K562 (cell line): ENCODE data around the gene FAM161B. TPM values are rescaled to one million over a fixed set of nuclear protein-coding genes. Genes with fewer than 3 reads are reported as not detected.

ENCODE experiments used
- ARID3B ChIP-seq: fragments of 250-450 bp; sonication (Bioruptor Pico); IDR thresholded peaks from 2 replicates; pipeline ENCODE4 v1.4.0; 2020; ENCODE audit warnings: borderline replicate concordance
- ATF6 ChIP-seq: sonication (generic); formaldehyde crosslinking; IDR thresholded peaks from 2 replicates; pipeline ENCODE4 v1.4.0; 2020; ENCODE audit warnings: mild to moderate bottlenecking, missing genetic modification reagents
- MCM7 ChIP-seq, 2 experiments: fragments of 450-650 bp; IDR thresholded peaks; 2 replicates each; pipeline ENCODE4 v1.6.1; 2016 to 2018
- MYC ChIP-seq, 2 experiments: fragments of 250-450 bp in 1 of 2; sonication (Bioruptor Pico) in 1 of 2; IDR thresholded peaks; 2 replicates each; pipeline versions ENCODE4 v1.5.1 to v1.6.1; 2012 to 2021; ENCODE audit warnings: low read depth in 2 of 2, borderline replicate concordance in 1 of 2, improper control_type of control experiment in 1 of 2, low read length in 1 of 2, mild to moderate bottlenecking in 1 of 2, moderate library complexity in 1 of 2
- NUFIP1 ChIP-seq: fragments of 450-650 bp; IDR thresholded peaks from 2 replicates; pipeline ENCODE4 v1.6.1; 2018; ENCODE audit not compliant: partially characterized antibody
- RBFOX2 ChIP-seq: fragments of 200-400 bp; formaldehyde crosslinking; IDR thresholded peaks from 2 replicates; pipeline ENCODE4 v1.6.1; 2017; ENCODE audit warnings: low read depth, mild to moderate bottlenecking, low read length, moderate library complexity
- THAP12 ChIP-seq: fragments of 250-450 bp; sonication (Bioruptor Pico); IDR thresholded peaks from 2 replicates; pipeline ENCODE4 v1.9.0; 2021; ENCODE audit warnings: mild to moderate bottlenecking, inconsistent platforms
- ZC3H8 ChIP-seq: fragments of 450-650 bp; IDR thresholded peaks from 2 replicates; pipeline ENCODE4 v1.6.1; 2017
- ZKSCAN8 ChIP-seq: fragments of 200-800 bp; sonication (Bioruptor generic); IDR thresholded peaks from 2 replicates; pipeline ENCODE4 v1.6.1; 2016; ENCODE audit warnings: missing genetic modification characterization, missing compliant biosample characterization
- ZNF239 ChIP-seq: fragments of 250-450 bp; sonication (Bioruptor Pico); IDR thresholded peaks from 2 replicates; pipeline ENCODE4 v1.4.0; 2020; ENCODE audit warnings: mild to moderate bottlenecking
- ZNF274 ChIP-seq: IDR thresholded peaks from 2 replicates; pipeline ENCODE4 v1.6.1; 2011; ENCODE audit warnings: low read depth, mild to moderate bottlenecking, low read length, moderate library complexity, borderline replicate concordance
- ZNF717 ChIP-seq: fragments of 250-450 bp; sonication (Bioruptor Pico); IDR thresholded peaks from 2 replicates; pipeline ENCODE4 v1.5.0; 2021
- polyA plus RNA-seq, 8 experiments: library from polyadenylated mRNA; depleted of rRNA in 4 of 8; stranded (reverse) in 5 of 8; unstranded in 3 of 8; fragments of >200 nt; fragmentation: Nextera tagmentation in 2 of 8; fragmentation: Illumina TruSeq in 1 of 8; extraction: Ambion mirVana in 2 of 8; extraction: Trizol in 1 of 8; gene quantifications; 2 replicates each; pipeline versions ENCODE4 v1.2.1 to v1.2.3, GENCODE V29; 2011 to 2014; ENCODE audit warnings: inconsistent platforms in 1 of 8, missing spikeins in 1 of 8
- total RNA-seq, 7 experiments: library from RNA; depleted of rRNA in 6 of 7; stranded (reverse); fragments of >200 nt in 6 of 7; fragmentation: Illumina TruSeq in 2 of 7; extraction: Trizol in 2 of 7; gene quantifications; 2 replicates each; pipeline versions ENCODE4 v1.2.1 to v1.2.3, GENCODE V29; 2011 to 2021; ENCODE audit warnings: low replicate concordance in 1 of 7
- TF ChIP-seq, protein P1 (sequence below): fragments of 250-450 bp; sonication (Bioruptor Pico); IDR thresholded peaks from 2 replicates; pipeline ENCODE4 v1.5.0; 2020; ENCODE audit warnings: mild to moderate bottlenecking, borderline replicate concordance
- TF ChIP-seq, protein P2 (sequence below), 3 experiments: fragments of 200-800 bp in 1 of 3; fragments of 250-450 bp in 1 of 3; fragments of 450-650 bp in 1 of 3; sonication (Bioruptor Pico) in 1 of 3; sonication (Bioruptor generic) in 1 of 3; formaldehyde crosslinking in 1 of 3; IDR thresholded peaks; 2 replicates each; pipeline versions ENCODE4 v1.6.1 to v1.8.0; 2016 to 2022; ENCODE audit warnings: mild to moderate bottlenecking in 2 of 3, missing genetic modification characterization in 2 of 3, missing compliant biosample characterization in 1 of 3, moderate library complexity in 1 of 3

FAM161B gene
- total and polyA plus RNA-seq, 9 of the 15 experiments (the other 6 are each of a cell fraction or from before 2014, with no cell fraction given), result 0.15 to 1.3 (median 0.84) TPM

- TF ChIP-seq ARID3B (CRISPR knock-in tag) (no peak), MCM7 (IDR thresholded peaks at IDR 0.05) (no peak), ZNF239 (CRISPR knock-in tag) (no peak), MYC (IDR thresholded peaks at IDR 0.05; ENCODE audit: low read depth, low read length) (peak; percentile 83), MYC (CRISPR knock-in tag; IDR thresholded peaks at IDR 0.05; ENCODE audit: borderline replicate concordance, low read depth) (no peak), RBFOX2 (peak; percentile 93), NUFIP1 (no peak), ZNF717 (no peak), ZC3H8 (no peak), ZNF274 (no peak), THAP12 (peak; percentile 27; the same call in 1 of the 2 replicates), ZKSCAN8 (no peak), ATF6 (CRISPR knock-in tag) (0 out of 2 replicates have a peak, but pooled peaks have one; percentile 46)
- TF ChIP-seq, protein P1, sequence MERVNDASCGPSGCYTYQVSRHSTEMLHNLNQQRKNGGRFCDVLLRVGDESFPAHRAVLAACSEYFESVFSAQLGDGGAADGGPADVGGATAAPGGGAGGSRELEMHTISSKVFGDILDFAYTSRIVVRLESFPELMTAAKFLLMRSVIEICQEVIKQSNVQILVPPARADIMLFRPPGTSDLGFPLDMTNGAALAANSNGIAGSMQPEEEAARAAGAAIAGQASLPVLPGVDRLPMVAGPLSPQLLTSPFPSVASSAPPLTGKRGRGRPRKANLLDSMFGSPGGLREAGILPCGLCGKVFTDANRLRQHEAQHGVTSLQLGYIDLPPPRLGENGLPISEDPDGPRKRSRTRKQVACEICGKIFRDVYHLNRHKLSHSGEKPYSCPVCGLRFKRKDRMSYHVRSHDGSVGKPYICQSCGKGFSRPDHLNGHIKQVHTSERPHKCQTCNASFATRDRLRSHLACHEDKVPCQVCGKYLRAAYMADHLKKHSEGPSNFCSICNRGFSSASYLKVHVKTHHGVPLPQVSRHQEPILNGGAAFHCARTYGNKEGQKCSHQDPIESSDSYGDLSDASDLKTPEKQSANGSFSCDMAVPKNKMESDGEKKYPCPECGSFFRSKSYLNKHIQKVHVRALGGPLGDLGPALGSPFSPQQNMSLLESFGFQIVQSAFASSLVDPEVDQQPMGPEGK (CRISPR knock-in tag), result no peak
- TF ChIP-seq, protein P2, sequence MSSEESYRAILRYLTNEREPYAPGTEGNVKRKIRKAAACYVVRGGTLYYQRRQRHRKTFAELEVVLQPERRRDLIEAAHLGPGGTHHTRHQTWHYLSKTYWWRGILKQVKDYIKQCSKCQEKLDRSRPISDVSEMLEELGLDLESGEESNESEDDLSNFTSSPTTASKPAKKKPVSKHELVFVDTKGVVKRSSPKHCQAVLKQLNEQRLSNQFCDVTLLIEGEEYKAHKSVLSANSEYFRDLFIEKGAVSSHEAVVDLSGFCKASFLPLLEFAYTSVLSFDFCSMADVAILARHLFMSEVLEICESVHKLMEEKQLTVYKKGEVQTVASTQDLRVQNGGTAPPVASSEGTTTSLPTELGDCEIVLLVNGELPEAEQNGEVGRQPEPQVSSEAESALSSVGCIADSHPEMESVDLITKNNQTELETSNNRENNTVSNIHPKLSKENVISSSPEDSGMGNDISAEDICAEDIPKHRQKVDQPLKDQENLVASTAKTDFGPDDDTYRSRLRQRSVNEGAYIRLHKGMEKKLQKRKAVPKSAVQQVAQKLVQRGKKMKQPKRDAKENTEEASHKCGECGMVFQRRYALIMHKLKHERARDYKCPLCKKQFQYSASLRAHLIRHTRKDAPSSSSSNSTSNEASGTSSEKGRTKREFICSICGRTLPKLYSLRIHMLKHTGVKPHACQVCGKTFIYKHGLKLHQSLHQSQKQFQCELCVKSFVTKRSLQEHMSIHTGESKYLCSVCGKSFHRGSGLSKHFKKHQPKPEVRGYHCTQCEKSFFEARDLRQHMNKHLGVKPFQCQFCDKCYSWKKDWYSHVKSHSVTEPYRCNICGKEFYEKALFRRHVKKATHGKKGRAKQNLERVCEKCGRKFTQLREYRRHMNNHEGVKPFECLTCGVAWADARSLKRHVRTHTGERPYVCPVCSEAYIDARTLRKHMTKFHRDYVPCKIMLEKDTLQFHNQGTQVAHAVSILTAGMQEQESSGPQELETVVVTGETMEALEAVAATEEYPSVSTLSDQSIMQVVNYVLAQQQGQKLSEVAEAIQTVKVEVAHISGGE (CRISPR knock-in tag; IDR thresholded peaks at IDR 0.05), result peak; percentile 88 to 98 (median 97)
These were observed 63.2 kb downstream of the FAM161B start, which contains the start of gene ZNF410 (continued) for GRCh38 chr14:73886449-73887317.
